Esophagus squamous epithelium (tissue), 4 donors: ENCODE measurements around the gene TMIGD3.

Experiments used
- POLR2A ChIP-seq, 4 donors: fragments of 450-650 bp; IDR thresholded peaks; one replicate each; pipeline ENCODE4 v1.6.1; 2017; ENCODE audit warnings: antibody characterized with exemption in 4 of 4, mild to moderate bottlenecking in 4 of 4, moderate library complexity in 3 of 4
- TF ChIP-seq, protein P1 (sequence below), 6 experiments: fragments of 450-650 bp in 4 of 6; fragments of 200-600 bp in 2 of 6; sonication (generic) in 2 of 6; IDR thresholded peaks; one replicate each; pipeline ENCODE4 v1.5.1; 2016 to 2019; ENCODE audit warnings: antibody characterized with exemption in 6 of 6, mild to moderate bottlenecking in 4 of 6, moderate library complexity in 4 of 6

DNA sequence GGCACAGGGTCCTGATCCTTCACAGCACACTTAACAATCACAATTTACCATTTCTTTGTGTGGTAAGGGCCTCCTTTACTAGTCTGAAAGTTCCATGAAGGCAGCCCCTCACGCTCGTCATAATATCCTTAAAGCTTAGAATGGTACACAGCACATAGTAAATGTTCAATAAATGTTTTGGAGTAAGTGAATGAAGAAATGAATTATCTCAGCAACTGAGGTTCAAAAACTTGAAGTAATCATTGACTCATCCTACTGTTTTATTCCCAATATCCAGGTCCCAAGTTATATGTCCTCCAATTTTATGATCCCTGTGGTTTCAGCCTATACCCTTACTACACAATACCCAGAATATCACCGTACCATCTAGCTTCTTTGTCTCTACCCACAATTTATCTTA, 31.9 kb downstream of the TMIGD3 start:
- no peak for TF ChIP-seq POLR2A (IDR thresholded peaks at IDR 0.05)
- TF ChIP-seq, protein P1, sequence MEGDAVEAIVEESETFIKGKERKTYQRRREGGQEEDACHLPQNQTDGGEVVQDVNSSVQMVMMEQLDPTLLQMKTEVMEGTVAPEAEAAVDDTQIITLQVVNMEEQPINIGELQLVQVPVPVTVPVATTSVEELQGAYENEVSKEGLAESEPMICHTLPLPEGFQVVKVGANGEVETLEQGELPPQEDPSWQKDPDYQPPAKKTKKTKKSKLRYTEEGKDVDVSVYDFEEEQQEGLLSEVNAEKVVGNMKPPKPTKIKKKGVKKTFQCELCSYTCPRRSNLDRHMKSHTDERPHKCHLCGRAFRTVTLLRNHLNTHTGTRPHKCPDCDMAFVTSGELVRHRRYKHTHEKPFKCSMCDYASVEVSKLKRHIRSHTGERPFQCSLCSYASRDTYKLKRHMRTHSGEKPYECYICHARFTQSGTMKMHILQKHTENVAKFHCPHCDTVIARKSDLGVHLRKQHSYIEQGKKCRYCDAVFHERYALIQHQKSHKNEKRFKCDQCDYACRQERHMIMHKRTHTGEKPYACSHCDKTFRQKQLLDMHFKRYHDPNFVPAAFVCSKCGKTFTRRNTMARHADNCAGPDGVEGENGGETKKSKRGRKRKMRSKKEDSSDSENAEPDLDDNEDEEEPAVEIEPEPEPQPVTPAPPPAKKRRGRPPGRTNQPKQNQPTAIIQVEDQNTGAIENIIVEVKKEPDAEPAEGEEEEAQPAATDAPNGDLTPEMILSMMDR (IDR thresholded peaks at IDR 0.05), result no peak
